ENCODE data around the gene PLIN1.

The PLIN1 gene

GRCh38 chr15:89641053-89641452, 38.1 kb downstream of the PLIN1 start:
- Histone ChIP-seq H3K79me2 (ENCODE audit: control insufficient read depth, insufficient read depth, low read length, unreplicated experiment) (no peaks in the 10 kb centered on the region), H3K4me1 (ENCODE audit: control insufficient read depth, insufficient read depth, low read length, unreplicated experiment) (no peaks in the 10 kb centered on the region), H3K36me3 (ENCODE audit: insufficient read depth, low read length) (peaks cover 17% of the 10 kb centered on the region; the same call in 1 of the 2 replicates), H3K27ac (ENCODE audit: low read depth, low read length) (no peak overlapping the region), H3K4me3 (ENCODE audit: low read depth, low read length) (no peak overlapping the region), H3K27me3 (ENCODE audit: insufficient read depth, low read length) (no peaks in the 10 kb centered on the region), H2AFZ (ENCODE audit: low read length, unreplicated experiment) (no peak overlapping the region)

- Histone ChIP-seq H2AFZ (ENCODE audit: low read length, unreplicated experiment) (no peak overlapping the region), H3K27ac (ENCODE audit: low read depth, low read length) (no peak overlapping the region), H3K4me1 (ENCODE audit: control insufficient read depth, insufficient read depth, low read length, unreplicated experiment) (no peaks in the 10 kb centered on the region), H3K4me3 (ENCODE audit: low read depth, low read length) (no peak overlapping the region), H3K36me3 (ENCODE audit: insufficient read depth, low read length) (peaks cover 17% of the 10 kb centered on the region; the same call in 1 of the 2 replicates), H3K27me3 (ENCODE audit: insufficient read depth, low read length) (no peaks in the 10 kb centered on the region), H3K79me2 (ENCODE audit: control insufficient read depth, insufficient read depth, low read length, unreplicated experiment) (no peaks in the 10 kb centered on the region)
These were observed 38.9 kb downstream of the PLIN1 start for GRCh38 chr15:89640245-89640644.

DNA sequence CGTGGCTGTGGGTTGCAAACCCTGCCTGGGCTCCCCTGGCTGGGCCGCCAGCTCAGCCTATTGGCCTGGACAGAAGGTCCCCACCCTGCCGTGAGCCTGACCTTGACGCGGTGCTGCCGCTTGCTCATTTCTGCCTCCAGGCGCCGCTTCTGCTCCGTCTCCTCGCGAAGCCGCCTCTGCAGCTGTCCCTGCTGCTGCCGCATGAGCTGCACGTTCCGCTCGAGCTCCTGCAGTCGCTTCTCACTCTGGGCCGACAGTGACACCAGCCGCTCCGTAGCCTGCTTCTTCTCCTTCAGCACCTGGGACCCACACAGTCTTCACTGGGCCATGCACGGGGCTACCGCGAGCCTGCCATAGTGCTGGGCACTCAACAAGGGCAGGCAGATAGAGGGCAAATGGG, 45.6 kb downstream of the PLIN1 start:
- no peak overlapping the region for H3K27ac ChIP-seq (ENCODE audit: low read depth, low read length)
- H3K79me2 ChIP-seq (ENCODE audit: control insufficient read depth, insufficient read depth, low read length, unreplicated experiment) = no peaks in the 10 kb centered on the region
- H2AFZ ChIP-seq (ENCODE audit: low read length, unreplicated experiment) = no peak overlapping the region
- H3K4me3 ChIP-seq (ENCODE audit: low read depth, low read length) = no peak overlapping the region
- H3K4me1 ChIP-seq (ENCODE audit: control insufficient read depth, insufficient read depth, low read length, unreplicated experiment) = no peaks in the 10 kb centered on the region
- peaks cover 41% of the 10 kb centered on the region for H3K36me3 ChIP-seq (ENCODE audit: insufficient read depth, low read length)
- H3K27me3 ChIP-seq (ENCODE audit: insufficient read depth, low read length) = no peaks in the 10 kb centered on the region

- Histone ChIP-seq H3K27me3 (ENCODE audit: insufficient read depth, low read length) (no peaks in the 10 kb centered on the region), H3K79me2 (ENCODE audit: control insufficient read depth, insufficient read depth, low read length, unreplicated experiment) (no peaks in the 10 kb centered on the region), H3K36me3 (ENCODE audit: insufficient read depth, low read length) (peaks cover 41% of the 10 kb centered on the region), H3K4me1 (ENCODE audit: control insufficient read depth, insufficient read depth, low read length, unreplicated experiment) (no peaks in the 10 kb centered on the region), H2AFZ (ENCODE audit: low read length, unreplicated experiment) (no peak overlapping the region), H3K4me3 (ENCODE audit: low read depth, low read length) (no peak overlapping the region), H3K27ac (ENCODE audit: low read depth, low read length) (no peak overlapping the region)
These were observed 46.4 kb downstream of the PLIN1 start for GRCh38 chr15:89632563-89633430.

GRCh38 chr15:89631902-89632264, 47.3 kb downstream of the PLIN1 start:
- Histone ChIP-seq H2AFZ (ENCODE audit: low read length, unreplicated experiment) (no peak overlapping the region), H3K79me2 (ENCODE audit: control insufficient read depth, insufficient read depth, low read length, unreplicated experiment) (no peaks in the 10 kb centered on the region), H3K27ac (ENCODE audit: low read depth, low read length) (no peak overlapping the region), H3K27me3 (ENCODE audit: insufficient read depth, low read length) (no peaks in the 10 kb centered on the region), H3K4me1 (ENCODE audit: control insufficient read depth, insufficient read depth, low read length, unreplicated experiment) (no peaks in the 10 kb centered on the region), H3K36me3 (ENCODE audit: insufficient read depth, low read length) (peaks cover 49% of the 10 kb centered on the region), H3K4me3 (ENCODE audit: low read depth, low read length) (no peak overlapping the region)

GRCh38 chr15:89630974-89631901, 47.9 kb downstream of the PLIN1 start:
- H2AFZ ChIP-seq (ENCODE audit: low read length, unreplicated experiment) = no peak overlapping the region
- no peaks in the 10 kb centered on the region for H3K79me2 ChIP-seq (ENCODE audit: control insufficient read depth, insufficient read depth, low read length, unreplicated experiment)
- no peaks in the 10 kb centered on the region for H3K4me1 ChIP-seq (ENCODE audit: control insufficient read depth, insufficient read depth, low read length, unreplicated experiment)
- no peak overlapping the region for H3K4me3 ChIP-seq (ENCODE audit: low read depth, low read length)
- H3K36me3 ChIP-seq (ENCODE audit: insufficient read depth, low read length) = peaks cover 51% of the 10 kb centered on the region
- H3K27me3 ChIP-seq (ENCODE audit: insufficient read depth, low read length) = no peaks in the 10 kb centered on the region
- H3K27ac ChIP-seq (ENCODE audit: low read depth, low read length) = no peak overlapping the region

DNA sequence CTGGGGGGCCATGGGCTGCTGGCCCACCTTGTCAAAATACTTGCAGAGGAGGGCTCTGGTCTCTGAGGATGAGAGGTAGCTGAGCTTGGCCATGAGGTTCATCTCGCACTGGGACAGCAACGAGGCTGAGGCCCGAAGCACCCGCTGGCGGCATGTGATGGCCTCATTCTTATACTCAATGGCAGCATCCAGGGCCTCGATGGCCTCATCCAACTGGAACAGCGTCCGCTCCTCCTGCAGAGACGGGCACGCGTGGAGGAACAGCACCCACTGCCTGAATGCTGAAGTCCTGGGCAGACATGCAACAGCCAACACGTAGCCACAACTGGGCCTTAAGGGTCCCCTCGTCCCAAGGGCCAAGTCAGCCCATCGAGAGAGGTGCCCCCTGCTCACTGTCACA, 48.9 kb downstream of the PLIN1 start:
- H3K27ac ChIP-seq (ENCODE audit: low read depth, low read length) = no peak overlapping the region
- no peaks in the 10 kb centered on the region for H3K27me3 ChIP-seq (ENCODE audit: insufficient read depth, low read length)
- H3K4me1 ChIP-seq (ENCODE audit: control insufficient read depth, insufficient read depth, low read length, unreplicated experiment) = no peaks in the 10 kb centered on the region
- no peaks in the 10 kb centered on the region for H3K79me2 ChIP-seq (ENCODE audit: control insufficient read depth, insufficient read depth, low read length, unreplicated experiment)
- H3K4me3 ChIP-seq (ENCODE audit: low read depth, low read length) = no peak overlapping the region
- H3K36me3 ChIP-seq (ENCODE audit: insufficient read depth, low read length) = peaks cover 57% of the 10 kb centered on the region
- no peak overlapping the region for H2AFZ ChIP-seq (ENCODE audit: low read length, unreplicated experiment)

GRCh38 chr15:89629829-89630228, 49.3 kb downstream of the PLIN1 start:
- H3K27me3 ChIP-seq (ENCODE audit: insufficient read depth, low read length) = no peaks in the 10 kb centered on the region
- peaks cover 58% of the 10 kb centered on the region for H3K36me3 ChIP-seq (ENCODE audit: insufficient read depth, low read length)
- no peaks in the 10 kb centered on the region for H3K4me1 ChIP-seq (ENCODE audit: control insufficient read depth, insufficient read depth, low read length, unreplicated experiment)
- no peak overlapping the region for H3K27ac ChIP-seq (ENCODE audit: low read depth, low read length)
- no peaks in the 10 kb centered on the region for H3K79me2 ChIP-seq (ENCODE audit: control insufficient read depth, insufficient read depth, low read length, unreplicated experiment)
- H2AFZ ChIP-seq (ENCODE audit: low read length, unreplicated experiment) = no peak overlapping the region
- no peak overlapping the region for H3K4me3 ChIP-seq (ENCODE audit: low read depth, low read length)

DNA sequence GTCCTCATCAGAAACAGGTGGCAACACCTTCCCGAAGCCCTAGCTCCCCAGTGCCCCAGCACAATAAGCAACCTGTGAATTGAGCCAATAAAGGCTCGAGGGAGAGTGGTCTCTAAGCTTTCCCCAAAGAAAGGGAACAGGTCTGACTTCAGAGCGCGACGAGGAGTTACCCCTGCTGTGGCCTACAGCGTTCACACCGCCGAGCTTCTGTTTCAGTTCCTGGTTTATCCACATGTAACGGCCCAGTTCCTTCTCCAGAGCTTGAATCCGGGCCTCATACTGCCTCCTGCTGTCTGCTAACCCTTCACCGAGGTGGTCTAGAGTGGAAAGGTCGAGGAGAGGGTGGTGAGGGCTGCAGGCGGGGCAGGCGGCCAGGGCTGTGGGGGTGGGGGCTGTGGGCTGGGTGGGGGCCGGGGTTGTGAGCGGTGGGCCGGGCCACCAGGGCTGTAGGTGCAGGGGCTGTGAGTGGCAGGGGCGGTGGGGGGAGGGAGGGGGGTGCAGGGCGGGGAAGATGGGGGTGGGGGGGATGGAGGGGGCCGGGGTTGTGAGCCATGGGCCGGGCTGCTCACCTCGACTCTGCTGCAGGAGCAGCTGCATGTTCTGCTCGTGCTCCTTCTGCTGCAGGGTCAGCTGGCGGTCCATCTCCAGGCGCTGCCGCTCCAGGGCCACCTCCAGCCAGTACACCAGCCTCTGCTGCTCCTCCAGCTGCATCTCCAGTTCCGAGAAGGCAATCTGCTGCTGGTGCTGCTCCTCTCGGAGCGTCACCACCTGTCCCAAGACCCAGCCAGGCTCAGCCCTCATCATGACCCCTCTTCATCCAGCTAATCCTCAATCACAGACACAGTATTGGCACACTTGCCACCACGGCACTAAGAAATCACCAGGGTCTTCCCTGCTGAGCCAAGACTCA, 50.1 kb downstream of the PLIN1 start:
- H3K79me2 ChIP-seq (ENCODE audit: control insufficient read depth, insufficient read depth, low read length, unreplicated experiment) = no peaks in the 10 kb centered on the region
- H2AFZ ChIP-seq (ENCODE audit: low read length, unreplicated experiment) = no peak overlapping the region
- no peaks in the 10 kb centered on the region for H3K27me3 ChIP-seq (ENCODE audit: insufficient read depth, low read length)
- no peak overlapping the region for H3K27ac ChIP-seq (ENCODE audit: low read depth, low read length)
- H3K36me3 ChIP-seq (ENCODE audit: insufficient read depth, low read length) = peaks cover 65% of the 10 kb centered on the region
- no peaks in the 10 kb centered on the region for H3K4me1 ChIP-seq (ENCODE audit: control insufficient read depth, insufficient read depth, low read length, unreplicated experiment)
- no peak overlapping the region for H3K4me3 ChIP-seq (ENCODE audit: low read depth, low read length)

DNA sequence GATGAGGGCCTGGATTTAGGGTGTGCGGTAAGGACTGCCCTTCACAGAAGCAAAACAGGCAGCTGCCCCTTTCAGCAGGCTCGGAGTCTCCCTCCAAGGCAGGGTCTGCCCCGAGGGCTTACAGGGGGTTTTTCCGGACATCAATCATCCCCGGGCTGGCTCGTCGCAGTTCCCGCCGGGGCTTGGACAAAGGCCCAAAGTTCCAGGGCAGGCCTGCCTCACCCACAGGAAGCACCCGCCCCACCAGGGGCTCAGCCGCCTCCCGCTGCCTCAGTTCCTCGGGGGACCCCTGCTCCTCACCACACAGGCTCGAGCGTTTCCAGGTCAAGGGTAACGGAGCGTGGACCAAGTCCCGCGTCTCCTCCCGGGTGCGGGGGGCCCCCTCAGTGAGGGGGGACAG, 50.9 kb downstream of the PLIN1 start:
- Histone ChIP-seq H3K27ac (ENCODE audit: low read depth, low read length) (no peak overlapping the region), H3K36me3 (ENCODE audit: insufficient read depth, low read length) (peaks cover 63% of the 10 kb centered on the region), H2AFZ (ENCODE audit: low read length, unreplicated experiment) (no peak overlapping the region), H3K79me2 (ENCODE audit: control insufficient read depth, insufficient read depth, low read length, unreplicated experiment) (no peaks in the 10 kb centered on the region), H3K4me3 (ENCODE audit: low read depth, low read length) (no peak overlapping the region), H3K4me1 (ENCODE audit: control insufficient read depth, insufficient read depth, low read length, unreplicated experiment) (no peaks in the 10 kb centered on the region), H3K27me3 (ENCODE audit: insufficient read depth, low read length) (no peaks in the 10 kb centered on the region)

Data from ACC112 (cell line).